Measurements from ENCODE around the gene CIBAR2. TPM values are rescaled to one million over a fixed set of nuclear protein-coding genes. Genes with fewer than 3 reads are reported as not detected.
A peak's percentile ranks its signal among the peaks of the same experiment; 100 is the strongest.

The CIBAR2 gene
- total and polyA plus RNA-seq, 9 of the 15 experiments (the other 6 are each of a cell fraction or from before 2014, with no cell fraction given) = not detected

GRCh38 chr16:85146922-85147651 lies 34.8 kb upstream of the CIBAR2 start (continued):
- TF ChIP-seq MGA (IDR thresholded peaks at IDR 0.05) (peak; percentile 79), ZNF76 (CRISPR knock-in tag; IDR thresholded peaks at IDR 0.05; ENCODE audit: borderline replicate concordance) (no peak), ZNF146 (CRISPR knock-in tag; IDR thresholded peaks at IDR 0.05; ENCODE audit: unreplicated experiment) (no peak), CTBP1 (IDR thresholded peaks at IDR 0.05; ENCODE audit: borderline replicate concordance) (peak; percentile 32; the same call in 1 of the 2 replicates), ZNF444 (CRISPR knock-in tag; IDR thresholded peaks at IDR 0.05) (no peak), TRIM25 (IDR thresholded peaks at IDR 0.05; ENCODE audit: borderline replicate concordance) (no peak), RBBP5 (IDR thresholded peaks at IDR 0.05; ENCODE audit: borderline replicate concordance, insufficient read depth, low read length, poor library complexity, severe bottlenecking) (no peak), KLF10 (CRISPR knock-in tag; IDR thresholded peaks at IDR 0.05) (no peak)

Measured in K562 (cell line).